Measurements from ENCODE around the gene ANO1.
"Not testable (repeated sequence)": the region's sequence is repeated elsewhere in the genome, so short reads cannot be mapped to it uniquely, and the experiment has no call there.

ANO1 gene

DNA sequence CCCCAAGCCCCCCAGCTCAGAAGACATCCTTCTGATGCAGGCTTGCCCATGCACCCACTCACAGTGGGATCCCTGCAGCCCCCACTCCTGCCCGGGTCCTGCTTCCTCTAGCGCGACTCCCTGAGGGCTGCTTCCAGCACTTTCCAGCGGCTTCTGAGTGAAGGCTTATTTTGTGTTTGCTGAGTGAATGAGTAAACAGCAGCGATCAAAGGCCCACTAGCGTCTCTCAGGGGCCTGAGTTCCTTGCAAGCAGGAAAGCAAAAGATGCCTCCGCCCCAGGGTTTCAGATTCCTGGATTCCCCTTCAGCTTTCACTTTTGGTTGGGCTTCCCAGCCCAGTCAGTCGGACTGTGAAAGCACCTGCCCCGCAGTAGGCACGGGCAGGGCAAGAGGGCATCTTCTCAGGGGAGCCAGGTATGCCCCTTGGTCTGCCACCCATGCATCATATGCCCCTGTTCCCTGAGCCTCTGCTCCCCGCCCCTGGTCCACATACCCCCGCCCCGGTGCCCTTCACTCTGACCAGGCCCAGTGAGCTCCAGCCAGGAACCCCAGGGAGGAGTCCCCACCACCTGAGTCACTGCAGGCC, 134.2 kb downstream of the ANO1 start:
- no peak for DNase-seq (ENCODE audit: low read depth)

DNA sequence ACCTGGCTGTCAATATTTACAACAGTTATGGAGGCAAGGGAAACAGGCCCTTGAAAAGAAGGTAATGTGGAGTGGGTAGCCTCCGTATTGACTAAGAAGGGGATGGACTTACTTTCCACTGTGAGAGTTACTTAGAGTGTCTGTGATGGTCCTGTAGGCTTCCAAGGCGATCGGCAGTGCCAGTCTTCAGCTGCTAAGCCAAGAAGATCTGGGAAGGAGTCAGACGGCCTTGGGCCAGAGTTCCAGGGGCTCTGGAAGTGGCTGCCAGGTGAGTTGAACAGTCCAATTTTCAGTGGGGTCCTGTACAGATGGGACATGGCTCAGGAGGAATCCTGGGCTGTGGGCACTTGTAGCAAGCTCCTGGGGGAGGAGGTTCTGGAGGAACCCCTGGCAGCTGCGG, 139.3 kb downstream of the ANO1 start:
- DNase-seq (ENCODE audit: low read depth), result not testable (repeated sequence)

DNA sequence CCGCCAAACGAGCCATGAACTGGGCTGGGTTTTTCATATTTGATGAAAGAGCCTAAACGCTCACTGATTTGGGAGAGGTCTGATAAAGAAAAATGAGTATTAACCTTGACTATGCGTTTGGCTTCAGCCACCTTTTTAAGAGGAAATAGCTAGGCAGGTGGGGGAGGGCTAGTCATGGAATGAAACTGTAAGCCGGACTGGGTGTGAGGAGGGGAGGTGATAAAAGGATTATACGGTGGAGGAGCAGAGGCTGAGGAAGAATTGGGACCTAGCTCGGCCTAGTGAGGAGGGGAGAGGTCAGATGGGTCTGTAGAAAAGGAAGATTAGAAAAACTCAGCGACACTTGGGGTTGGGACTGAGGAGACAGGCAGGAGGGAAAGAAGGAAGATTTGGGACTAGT, 140.0 kb downstream of the ANO1 start:
- not testable (repeated sequence) for DNase-seq (ENCODE audit: low read depth)

DNA sequence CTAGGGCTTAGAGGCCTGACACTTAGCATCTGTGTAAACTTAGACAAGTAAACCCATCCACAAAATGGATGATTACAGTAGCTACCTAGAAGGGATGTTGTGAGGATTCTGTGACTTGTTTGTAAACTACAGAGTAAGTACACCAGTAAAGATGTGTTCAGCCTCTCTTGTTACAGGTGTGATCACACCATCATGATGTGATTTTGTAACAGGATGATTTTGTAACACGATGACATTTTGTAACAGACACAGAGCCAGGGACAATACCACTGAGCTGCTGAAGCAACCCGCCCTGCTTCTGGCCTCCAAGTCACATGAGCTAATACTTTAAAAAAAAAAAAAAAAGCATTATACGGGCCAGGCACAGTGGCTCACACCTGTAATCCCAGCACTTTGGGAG, 142.0 kb downstream of the ANO1 start:
- no peak for DNase-seq (ENCODE audit: low read depth)

DNA sequence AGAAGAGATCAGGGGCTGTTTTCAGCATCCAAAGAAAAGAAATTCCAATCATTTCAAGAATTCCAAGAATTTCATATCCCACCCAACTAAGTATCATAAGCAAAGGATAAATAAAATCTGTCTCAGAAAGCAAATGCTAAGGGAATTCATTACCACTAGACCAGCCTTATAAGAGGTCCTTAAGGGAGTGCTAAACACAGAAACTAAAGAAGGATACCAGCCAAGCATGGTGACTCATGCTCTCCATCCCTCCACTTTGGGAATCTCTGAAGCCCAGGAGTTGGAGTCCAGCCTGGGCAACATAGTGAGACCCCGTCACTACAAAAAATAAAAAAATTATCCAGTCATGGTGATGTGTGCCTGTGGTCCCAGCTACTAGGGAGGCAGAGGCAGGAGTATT, 142.8 kb downstream of the ANO1 start:
- no peak for DNase-seq (ENCODE audit: low read depth)

DNA sequence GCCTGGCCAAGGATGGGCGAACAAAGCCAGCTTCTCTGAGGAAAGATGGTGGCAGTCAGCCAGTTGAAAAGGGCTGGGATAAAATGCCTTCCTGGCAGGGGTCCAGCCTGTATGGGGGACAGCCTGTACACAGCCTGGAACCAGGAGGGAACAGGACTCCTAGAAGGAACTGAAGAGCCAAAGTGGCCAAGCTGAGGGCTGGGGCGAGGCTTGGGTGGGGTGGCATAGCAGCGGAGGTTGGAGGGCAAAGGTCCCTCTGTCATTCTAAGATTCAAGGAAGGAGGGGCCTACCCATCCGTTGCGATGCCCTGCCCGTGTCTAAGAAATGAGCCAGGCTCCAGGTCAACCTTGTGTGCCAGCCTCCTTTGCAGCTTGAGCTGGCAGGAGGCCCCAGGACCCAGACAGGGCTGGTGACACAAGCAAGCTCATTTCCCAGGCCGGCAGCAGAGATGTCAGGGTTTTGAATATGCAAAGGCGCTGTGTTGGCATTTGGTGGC, 147.6 kb downstream of the ANO1 start:
- DNase-seq (ENCODE audit: low read depth), result no peak

DNA sequence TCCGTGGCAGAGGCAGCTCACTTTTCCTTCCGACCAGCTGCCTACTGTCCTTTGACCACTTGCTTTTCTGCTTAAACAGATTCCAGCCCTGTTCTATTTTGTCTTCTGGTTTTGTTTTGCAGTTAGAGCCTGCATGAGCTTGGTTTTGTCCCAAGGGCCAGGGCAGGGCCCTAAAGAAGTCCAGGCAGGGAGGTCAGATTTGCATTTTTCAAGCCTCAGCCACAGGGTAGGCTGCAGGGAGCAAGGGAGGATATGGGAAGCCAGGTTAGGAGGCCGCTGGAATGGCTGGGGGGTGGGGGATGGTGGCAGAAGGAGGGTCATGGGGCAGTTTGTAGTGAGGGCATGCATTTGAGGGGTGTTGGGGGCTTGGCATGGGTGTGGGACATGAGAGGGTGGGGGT, 148.1 kb downstream of the ANO1 start:
- DNase-seq (ENCODE audit: low read depth), result no peak

DNA sequence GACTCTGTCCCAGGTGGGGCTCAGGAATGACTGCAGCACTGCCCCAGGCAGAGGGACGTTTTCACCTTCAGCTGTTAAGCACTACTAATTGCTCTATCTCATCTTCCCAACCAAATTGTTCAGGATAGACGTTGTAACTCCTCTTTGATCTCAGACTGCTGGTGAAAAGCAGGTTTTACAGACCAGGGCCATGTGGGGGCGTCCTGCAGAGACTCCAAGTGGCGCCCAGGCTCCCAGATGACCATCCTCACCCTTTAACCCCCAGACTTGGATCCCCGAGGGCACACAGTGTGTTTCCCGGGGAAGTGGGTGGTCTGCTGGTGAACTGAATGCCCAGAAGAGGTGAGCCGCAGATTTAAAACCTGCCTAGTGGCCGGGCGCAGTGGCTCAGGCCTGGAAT, 148.8 kb downstream of the ANO1 start:
- DNase-seq (ENCODE audit: low read depth), result no peak

DNA sequence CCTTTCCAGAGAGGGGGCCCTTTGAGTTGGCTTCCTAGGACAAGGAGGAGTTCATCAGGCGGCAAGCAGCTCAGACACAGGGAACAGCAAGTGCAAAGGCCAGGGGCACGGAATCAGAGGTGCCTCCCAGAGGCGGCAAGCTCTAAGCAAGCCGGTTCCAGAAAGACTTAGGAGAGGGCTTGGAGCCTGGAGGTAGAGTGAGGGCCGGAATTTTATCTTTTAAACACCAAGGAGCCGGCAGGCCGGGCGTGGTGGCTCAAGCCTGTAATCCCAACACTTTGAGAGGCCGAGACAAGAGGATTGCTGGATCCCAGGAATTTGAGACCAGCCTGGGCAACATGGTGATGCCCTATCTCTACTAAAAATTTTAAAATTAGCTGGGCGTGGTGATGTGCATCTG, 151.6 kb downstream of the ANO1 start:
- no peak for DNase-seq (ENCODE audit: low read depth)

DNA sequence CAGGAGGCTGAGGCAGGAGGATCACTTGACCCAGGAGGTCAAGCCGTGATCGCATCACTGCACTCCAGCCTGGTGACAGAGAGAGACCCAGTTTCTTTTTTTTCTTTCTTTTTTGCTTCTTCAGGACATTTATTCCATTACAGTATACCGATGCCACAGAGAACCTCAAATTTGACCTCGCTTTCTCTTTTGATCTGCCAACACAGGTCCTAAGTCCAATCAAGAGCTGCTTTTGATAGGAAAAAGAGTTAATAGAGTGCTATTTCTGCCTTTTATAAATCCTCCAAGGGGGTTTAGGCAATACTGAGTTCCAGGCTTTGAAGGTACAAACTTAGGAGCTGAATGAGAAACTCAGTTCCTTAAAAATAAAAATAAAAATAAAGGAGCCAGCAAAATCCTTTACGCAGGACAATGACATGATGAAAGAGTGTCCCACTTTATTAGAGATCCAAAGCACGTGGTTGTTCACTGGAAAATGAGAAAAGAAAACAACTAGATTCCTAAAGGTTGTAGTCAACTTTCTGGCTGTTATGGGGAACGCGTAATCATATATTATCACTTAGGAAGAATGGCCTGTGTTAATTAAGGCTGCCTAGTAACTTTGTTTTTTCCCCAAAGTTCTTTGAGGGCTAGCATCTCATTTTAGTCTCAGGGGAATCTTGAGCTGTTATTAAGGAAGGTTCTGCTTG, 152.2 kb downstream of the ANO1 start:
- no peak for DNase-seq (ENCODE audit: low read depth)

DNA sequence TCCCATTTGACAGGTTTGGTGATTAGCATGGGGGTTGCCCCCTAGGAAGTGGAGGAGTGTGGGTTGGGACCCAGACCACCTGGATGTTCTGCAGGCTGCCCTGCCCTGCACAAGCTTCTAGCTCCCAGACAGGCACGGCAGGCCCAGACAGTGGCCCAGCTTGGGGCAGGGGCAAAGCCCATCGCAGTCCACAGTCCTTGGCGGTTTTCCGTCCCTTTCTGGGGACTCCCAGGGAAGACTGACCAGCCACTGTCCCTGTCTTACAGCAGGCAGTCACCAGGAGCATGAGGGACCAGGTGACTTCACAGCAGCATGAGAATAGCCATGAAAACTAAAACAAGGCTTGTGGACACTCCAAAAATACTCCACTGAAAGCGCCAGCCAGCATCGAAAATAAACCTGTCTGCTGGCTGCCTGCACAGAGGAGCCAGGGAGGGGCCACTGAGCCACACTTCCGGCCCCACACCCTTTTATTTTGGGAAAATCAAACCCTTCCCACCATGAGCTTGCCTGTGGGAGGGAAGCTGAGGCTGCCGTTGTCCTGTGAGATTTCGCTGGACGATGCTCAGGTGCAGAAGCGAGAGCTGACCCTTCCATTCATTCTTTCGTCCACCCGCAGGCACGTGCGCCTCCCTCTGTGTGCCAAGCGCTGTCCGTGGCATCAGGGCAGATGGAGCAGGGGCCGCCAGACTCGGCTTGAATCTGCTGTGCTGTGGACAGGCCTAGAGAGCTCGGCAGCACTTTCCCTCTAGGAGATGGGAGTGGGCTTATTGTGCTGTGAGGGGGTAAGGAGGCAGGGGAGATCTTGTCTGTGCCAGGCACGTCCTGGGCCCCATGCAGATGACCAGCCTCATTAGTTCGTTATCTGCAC, 153.0 kb downstream of the ANO1 start:
- no peak for DNase-seq (ENCODE audit: low read depth)

DNA sequence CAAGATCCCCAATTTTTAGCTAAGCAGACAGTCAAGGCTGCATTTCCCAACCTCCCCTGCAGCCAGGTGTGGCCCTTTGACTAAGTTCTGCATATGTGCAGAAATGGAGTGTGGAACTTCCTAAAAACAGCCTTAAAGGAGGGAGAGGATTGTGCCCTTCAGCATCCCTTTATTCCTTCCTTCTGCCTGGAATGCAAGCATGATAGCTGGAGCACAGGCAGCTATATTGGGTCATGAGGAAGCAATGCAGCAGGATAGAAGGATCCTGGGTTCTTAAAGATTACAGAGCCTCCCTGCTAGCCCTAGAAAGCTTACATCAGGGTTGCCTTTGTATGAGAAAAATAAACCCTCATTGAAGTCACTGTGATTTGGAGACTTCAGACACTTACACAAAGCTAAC, 154.9 kb downstream of the ANO1 start:
- no peak for DNase-seq (ENCODE audit: low read depth)

DNA sequence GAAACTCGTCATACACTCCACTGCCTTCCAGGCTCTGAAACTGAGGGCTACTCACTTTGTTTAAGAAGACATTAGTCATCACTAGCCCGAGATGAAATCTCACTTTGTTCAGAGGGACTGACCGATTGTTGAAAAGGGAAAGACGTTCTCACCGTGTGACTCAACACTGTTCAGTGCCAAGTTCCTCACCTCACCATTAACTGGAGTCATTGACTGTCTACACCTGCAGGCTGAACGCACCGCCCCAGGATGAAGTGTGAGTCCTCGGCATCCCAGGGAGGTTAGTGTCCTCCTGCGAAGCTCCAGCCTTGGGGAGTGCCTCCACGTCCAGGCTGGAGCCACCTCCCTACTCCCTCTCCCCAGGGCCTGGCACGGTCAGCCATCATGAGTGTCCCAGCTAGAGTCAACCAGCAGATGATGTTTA, 155.4 kb downstream of the ANO1 start:
- DNase-seq (ENCODE audit: low read depth), result no peak

DNA sequence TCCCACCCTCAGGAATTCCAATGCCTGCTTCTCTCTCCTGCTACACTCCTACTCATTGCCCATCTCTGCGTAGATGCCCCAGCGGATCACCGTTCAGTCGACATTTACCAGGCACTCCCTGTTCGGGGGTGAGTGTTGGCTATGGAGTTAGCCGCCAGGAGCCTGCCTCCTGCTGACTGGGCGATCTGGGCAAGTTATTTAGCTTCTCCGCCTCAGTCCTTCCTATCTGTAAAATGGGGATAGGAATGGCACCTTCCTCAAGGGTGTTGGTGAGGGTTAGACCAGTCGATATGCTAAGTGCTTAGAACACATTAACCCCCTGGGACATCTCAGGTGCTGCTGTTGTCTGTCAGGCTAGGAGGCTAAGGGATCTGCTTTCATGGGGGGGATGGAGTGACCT, 155.8 kb downstream of the ANO1 start:
- DNase-seq (ENCODE audit: low read depth), result no peak

Measured in CMK (cell line).